Activated CD8-positive, alpha-beta memory T cell treated with anti-CD3 and anti-CD28 coated beads, Interleukin-2, amount 50 U/mL, for 1 hour (primary cell): ENCODE results near the gene ARHGEF11.

Experiments used
- DNase-seq: peaks from one replicate; pipeline ENCODE4 v3.0.0-alpha.2; 2020; ENCODE audit errors: extremely low read depth

The ARHGEF11 gene

DNA sequence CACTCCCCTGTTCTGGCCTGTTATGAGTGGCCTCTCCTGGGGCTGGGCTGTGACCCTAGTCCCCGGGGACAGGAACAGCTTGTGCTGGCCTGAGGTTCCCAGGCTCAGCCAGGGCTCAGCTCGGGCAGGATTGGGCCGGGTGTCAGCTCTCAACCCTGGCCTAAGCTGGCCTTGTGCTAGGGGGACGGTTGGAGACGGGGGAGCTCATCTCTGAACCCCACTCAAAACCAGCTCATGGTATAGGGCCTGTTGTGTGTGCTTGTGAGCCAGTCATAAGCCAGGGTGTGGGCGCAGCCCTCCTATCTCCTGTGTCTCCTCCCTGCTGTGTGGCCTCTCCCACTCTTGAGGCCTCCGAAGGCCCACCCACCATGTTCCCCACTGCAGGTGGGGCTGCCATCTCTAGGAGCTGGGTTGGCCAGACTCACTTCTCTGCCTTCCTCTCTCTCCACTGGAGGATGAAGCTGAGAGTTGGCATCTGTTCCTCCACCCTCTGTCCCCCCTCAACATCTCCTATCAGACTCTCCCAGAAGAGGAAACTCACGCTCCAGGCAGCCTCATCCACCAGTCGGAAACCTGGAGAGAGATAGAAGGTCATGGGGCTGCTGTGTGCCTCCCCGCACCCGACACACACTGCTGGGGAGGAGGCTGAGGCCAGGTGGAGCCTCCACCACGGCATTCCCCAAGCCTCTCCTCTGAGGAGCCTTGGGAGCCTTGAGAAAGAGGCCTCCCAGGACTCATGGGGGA lies 150.7 kb downstream of the ARHGEF11 start:
- no peak for DNase-seq

DNA sequence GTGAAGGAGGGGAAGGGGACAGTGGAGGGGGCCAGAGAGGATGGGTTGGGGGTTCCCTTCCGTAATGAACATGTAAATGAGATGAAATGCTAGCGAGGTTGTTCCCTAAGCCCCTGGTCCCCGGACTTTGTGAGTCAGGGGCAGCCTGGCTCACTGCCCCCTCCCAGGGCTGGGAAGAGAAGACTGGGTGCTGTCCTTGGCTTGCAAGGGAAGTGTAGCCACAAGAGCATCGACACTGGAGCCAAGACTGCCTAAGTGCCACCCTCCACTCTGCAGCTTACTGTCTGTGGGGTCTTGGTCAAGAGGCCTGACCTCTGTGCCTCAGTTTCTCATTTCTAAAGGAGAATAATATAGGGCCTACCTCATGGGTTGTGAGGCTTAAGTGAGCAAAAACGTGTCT lies 151.5 kb downstream of the ARHGEF11 start:
- no peak for DNase-seq

GRCh38 chr1:156893048-156893953 lies 152.2 kb downstream of the ARHGEF11 start, which contains the start of gene PEAR1:
Gene PEAR1 (plus strand): TSS chr1:156893718. CDS start chr1:156903927, 10,209 bp downstream.
- DNase-seq = no peak

GRCh38 chr1:156892190-156893047 lies 153.1 kb downstream of the ARHGEF11 start:
- DNase-seq = peak; percentile 51

GRCh38 chr1:156889802-156890580 lies 155.6 kb downstream of the ARHGEF11 start:
- DNase-seq = no peak

DNA sequence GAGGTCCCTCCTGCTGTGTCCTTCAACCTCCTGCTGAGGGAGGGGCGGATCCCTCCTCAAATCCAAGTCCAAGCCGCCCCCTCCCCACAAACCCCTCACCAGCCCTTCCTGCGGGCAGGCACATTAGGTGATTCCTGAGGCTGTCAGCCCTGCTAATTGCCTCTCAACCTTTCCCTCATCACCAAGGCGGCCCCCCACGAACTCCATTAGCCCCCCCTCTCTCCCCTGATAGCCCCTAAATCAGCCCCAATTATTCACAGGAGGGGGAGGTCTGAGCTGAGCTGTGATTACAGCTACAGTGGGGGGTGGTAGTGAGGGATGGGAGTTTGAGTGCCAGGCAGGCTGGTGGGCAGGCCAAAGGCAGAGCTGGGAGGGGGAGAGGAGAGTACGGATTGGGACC lies 157.8 kb downstream of the ARHGEF11 start:
- DNase-seq = no peak

DNA sequence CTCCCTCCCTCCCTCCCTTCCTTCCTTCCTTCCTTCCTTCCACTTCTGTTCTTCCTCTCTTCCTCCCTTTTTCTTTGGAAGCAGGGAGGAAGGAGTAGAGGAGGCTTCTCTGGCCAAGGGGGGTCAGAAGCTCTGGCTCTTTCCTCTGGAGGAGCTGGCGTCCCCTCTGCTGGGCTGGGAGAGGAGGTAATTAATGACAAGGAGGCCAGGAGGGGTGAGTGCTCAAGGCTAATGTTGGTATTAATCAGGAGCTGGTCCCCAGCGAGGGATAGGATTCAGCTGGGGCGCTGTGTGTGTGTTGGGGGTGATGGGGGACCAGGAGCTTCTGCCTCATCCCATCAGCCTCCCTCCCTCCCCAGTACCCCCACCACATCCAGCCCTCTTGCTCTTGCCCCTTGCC lies 158.2 kb downstream of the ARHGEF11 start:
- no peak for DNase-seq

- no peak for DNase-seq
Observed at GRCh38 chr1:156886583-156887281, 158.8 kb downstream of the ARHGEF11 start.

DNA sequence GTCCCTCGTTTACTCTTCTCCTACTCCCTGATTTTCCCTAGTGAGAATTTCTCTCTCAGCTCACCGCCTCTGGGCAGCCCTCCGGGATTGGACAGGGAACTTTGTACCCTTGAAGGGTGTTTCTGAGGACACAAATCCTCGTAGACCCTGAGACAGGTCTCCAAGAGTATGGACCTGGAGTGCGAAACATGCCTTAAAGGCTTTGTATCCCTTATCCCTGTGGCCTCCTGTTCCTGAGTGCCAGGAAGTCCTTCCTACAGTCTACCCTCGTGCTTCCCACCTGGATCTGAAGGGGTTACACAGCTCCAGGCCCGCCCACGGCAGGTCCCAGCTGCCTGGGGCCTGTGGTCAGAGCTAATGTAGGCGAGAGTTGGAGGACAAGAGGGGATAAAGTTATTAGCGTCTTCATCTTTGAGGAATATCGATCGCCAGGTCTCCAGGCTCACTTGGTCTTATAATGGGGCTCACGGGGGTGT lies 159.6 kb downstream of the ARHGEF11 start:
- DNase-seq = no peak

DNA sequence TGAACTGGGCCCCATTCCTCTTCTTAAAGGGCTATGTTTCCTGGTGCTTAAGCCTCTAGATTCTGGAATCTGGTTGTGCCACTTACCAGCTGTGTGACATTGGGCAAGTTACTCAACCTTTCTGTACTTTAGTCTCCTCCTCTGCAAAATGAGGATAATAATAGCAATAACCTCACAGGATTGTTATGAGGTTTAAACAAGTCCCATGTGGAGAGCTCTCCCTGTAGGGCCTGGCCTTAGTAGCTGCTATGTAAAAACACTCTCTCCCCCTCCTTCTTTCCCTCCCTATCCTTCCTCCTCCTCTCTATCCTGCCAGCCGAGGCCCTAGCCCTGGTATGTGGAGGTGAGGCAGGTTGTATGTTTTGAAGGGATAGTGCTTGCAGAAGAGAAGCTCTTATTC lies 160.2 kb downstream of the ARHGEF11 start:
- DNase-seq = no peak
